Hepatocyte (in vitro differentiated cells): Measurements from ENCODE around the gene C20orf144.

ENCODE experiments used
- EZH2phosphoT487 ChIP-seq: fragments of 200-600 bp; sonication (generic); IDR thresholded peaks from one replicate; pipeline ENCODE4 v1.6.1; 2018; ENCODE audit warnings: antibody characterized with exemption, mild to moderate bottlenecking, low read depth, moderate library complexity; ENCODE audit not compliant: unreplicated experiment, severe bottlenecking
- TF ChIP-seq, protein P1 (sequence below): fragments of 200-600 bp; sonication (generic); IDR thresholded peaks from 2 replicates; pipeline ENCODE4 v1.5.1; 2016; ENCODE audit warnings: antibody characterized with exemption, mild to moderate bottlenecking; ENCODE audit not compliant: poor library complexity

DNA sequence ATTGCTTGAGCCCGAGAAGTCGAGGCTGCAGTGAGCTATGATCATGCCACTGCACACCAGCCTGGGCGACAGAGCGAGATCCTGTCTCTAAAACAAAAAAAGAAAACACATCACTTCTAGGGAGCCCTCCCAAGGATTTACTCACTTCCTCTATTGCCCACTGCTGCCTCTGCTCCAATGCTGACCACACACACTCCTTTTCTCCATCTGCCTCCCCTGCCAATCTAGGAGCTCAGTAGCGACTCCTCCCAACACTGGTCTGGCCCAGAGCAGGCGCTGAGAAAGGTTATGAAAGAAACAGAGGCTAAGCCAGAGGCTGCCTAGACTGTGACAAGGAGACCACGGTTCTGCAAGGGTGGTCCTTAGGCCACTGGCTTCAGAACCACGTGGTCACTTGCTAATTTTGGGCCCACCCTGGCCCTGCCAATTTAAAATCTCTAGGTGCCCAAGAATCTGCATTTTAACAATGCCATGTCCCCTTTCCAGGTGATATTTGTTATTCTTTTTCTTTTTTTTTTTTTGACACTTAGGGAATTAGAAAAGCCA, 25.3 kb downstream of the C20orf144 start:
- TF ChIP-seq, protein P1, sequence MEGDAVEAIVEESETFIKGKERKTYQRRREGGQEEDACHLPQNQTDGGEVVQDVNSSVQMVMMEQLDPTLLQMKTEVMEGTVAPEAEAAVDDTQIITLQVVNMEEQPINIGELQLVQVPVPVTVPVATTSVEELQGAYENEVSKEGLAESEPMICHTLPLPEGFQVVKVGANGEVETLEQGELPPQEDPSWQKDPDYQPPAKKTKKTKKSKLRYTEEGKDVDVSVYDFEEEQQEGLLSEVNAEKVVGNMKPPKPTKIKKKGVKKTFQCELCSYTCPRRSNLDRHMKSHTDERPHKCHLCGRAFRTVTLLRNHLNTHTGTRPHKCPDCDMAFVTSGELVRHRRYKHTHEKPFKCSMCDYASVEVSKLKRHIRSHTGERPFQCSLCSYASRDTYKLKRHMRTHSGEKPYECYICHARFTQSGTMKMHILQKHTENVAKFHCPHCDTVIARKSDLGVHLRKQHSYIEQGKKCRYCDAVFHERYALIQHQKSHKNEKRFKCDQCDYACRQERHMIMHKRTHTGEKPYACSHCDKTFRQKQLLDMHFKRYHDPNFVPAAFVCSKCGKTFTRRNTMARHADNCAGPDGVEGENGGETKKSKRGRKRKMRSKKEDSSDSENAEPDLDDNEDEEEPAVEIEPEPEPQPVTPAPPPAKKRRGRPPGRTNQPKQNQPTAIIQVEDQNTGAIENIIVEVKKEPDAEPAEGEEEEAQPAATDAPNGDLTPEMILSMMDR: no peak
- no peak for TF ChIP-seq EZH2phosphoT487
